VCaP (cell line): ENCODE measurements around the gene ADGRV1.

Source experiments
- H3K27ac ChIP-seq: fragments of 450-650 bp; 2 replicates; pipeline ENCODE4 v1.5.1; 2017
- CTCF ChIP-seq: fragments of 450-650 bp; conservative IDR thresholded peaks from 2 replicates; pipeline ENCODE4 v1.5.1; 2017; ENCODE audit warnings: mild to moderate bottlenecking, moderate library complexity

ADGRV1 gene

GRCh38 chr5:91144491-91145332 lies 586.1 kb downstream of the ADGRV1 start:
- peak overlapping the region; percentile 11; the same call in 1 of the 2 replicates for H3K27ac ChIP-seq
- TF ChIP-seq CTCF: no peak

- H3K27ac ChIP-seq: peak overlapping the region; percentile 11; the same call in 1 of the 2 replicates
- TF ChIP-seq CTCF: no peak
These were observed 586.7 kb downstream of the ADGRV1 start for GRCh38 chr5:91145333-91145620.

GRCh38 chr5:91146230-91146629 lies 587.6 kb downstream of the ADGRV1 start:
- H3K27ac ChIP-seq: no peak overlapping the region
- no peak for TF ChIP-seq CTCF

- H3K27ac ChIP-seq: no peak overlapping the region
- TF ChIP-seq CTCF: no peak
These were observed 588.5 kb downstream of the ADGRV1 start for GRCh38 chr5:91146905-91147600.

- peak overlapping the region; percentile 58 for H3K27ac ChIP-seq
- TF ChIP-seq CTCF: no peak
These were observed 591.6 kb downstream of the ADGRV1 start for GRCh38 chr5:91150234-91150633.

GRCh38 chr5:91150636-91151035 lies 592.0 kb downstream of the ADGRV1 start:
- no peak; the same call in 1 of the 2 replicates for TF ChIP-seq CTCF
- H3K27ac ChIP-seq: peak overlapping the region; percentile 58

- no peak for TF ChIP-seq CTCF
- no peak overlapping the region for H3K27ac ChIP-seq
These were observed 593.4 kb downstream of the ADGRV1 start for GRCh38 chr5:91151947-91152346.
